ENCODE measurements around the gene CSAD. TPM values are rescaled to one million over a fixed set of nuclear protein-coding genes. Genes with fewer than 3 reads are reported as not detected.
A peak's percentile ranks its signal among the peaks of the same experiment; 100 is the strongest.

Gene CSAD
- total RNA-seq, 1 donor from 2014 or later = 41.7 TPM

DNA sequence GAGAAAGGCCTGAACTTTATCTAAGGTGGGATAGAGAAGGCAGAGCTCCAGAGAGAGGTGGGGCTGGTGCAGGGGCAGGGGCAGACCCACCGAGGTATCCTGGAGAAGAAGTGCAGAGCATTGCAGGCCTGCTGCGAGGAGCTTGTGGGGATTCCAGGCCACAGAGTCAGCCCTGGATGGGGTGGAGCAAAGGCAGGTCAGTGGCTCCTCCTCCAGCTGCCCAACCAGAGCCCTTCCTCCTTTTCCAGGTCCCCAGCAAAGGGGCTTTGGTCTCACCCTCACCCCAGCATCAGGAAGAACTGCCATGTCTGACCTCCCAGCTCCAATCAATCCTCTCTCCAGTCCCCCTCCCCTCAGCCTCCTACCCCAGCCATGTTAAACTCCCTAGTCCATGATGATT is 20.1 kb downstream of the CSAD start:
- Histone ChIP-seq H3K9me3 (no peaks in the 10 kb centered on the region), H3K4me3 (no peak overlapping the region), H3K27ac (no peak overlapping the region), H3K27me3 (no peaks in the 10 kb centered on the region), H3K4me1 (peaks cover 3% of the 10 kb centered on the region), H3K36me3 (no peaks in the 10 kb centered on the region)
- no peak for TF ChIP-seq CTCF (IDR thresholded peaks at IDR 0.05)
- intact Hi-C loops (cut with DNase I) = loop anchor here (5.0 kb wide), 1 partner anchor 37 kb away; no protein-coding TSS in a partner anchor
- DNase-seq (no peak), ATAC-seq (no peak)

DNA sequence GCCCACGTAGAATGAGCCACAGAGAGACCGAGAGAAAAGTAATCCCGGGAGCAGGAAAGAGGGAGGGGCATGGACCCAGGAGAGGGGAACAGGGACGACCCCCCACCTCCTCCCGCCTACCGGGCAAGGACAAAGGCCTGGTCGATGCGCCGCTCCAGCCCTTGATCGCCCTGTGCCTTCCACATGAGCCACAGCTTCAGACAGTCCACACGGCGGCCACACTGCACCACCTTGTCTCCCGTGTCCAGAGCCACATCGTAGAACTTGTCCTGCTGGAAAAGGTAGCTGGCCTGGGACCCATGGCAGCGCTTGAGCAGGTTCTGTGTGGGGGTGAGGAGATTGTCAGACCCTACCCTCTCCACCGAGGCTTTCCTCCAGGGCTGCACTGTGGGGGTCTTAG is 20.7 kb downstream of the CSAD start:
- peak; percentile 20 for ATAC-seq
- H3K27ac ChIP-seq = no peak overlapping the region
- no peaks in the 10 kb centered on the region for H3K9me3 ChIP-seq
- TF ChIP-seq CTCF (IDR thresholded peaks at IDR 0.05) = no peak
- H3K27me3 ChIP-seq = no peaks in the 10 kb centered on the region
- peaks cover 3% of the 10 kb centered on the region for H3K4me1 ChIP-seq
- intact Hi-C loops (cut with DNase I) = loop anchor here (5.0 kb wide), 1 partner anchor 37 kb away; no protein-coding TSS in a partner anchor
- DNase-seq = no peak
- no peak overlapping the region for H3K4me3 ChIP-seq
- H3K36me3 ChIP-seq = no peaks in the 10 kb centered on the region

GRCh38 chr12:53159195-53159839 is 21.4 kb downstream of the CSAD start:
- no peak overlapping the region for H3K27ac ChIP-seq

DNA sequence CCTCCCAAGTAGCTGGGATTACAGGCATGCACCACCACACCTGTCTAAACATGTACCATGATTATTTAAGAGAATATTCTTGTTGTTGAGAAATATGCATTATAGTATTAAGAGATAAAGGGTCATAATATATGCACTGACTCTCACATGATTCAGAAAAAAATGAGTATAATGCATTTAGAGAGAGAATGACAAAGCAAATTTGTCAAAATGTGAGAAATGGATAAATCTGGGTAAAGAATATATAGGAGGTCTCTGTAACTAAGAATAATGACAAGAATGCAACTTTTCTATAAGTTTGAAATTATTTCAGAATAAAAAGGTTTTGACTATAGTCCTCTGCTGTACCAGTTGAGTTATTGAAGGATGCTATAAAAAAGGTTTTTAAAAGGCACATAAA is 28.3 kb downstream of the CSAD start:
- H3K4me3 ChIP-seq = no peak overlapping the region
- ATAC-seq (no peak), DNase-seq (no peak)
- no peaks in the 10 kb centered on the region for H3K27me3 ChIP-seq
- no peaks in the 10 kb centered on the region for H3K9me3 ChIP-seq
- H3K4me1 ChIP-seq = no peaks in the 10 kb centered on the region
- no peak overlapping the region for H3K27ac ChIP-seq
- intact Hi-C loops (cut with DNase I) = no loop called here
- H3K36me3 ChIP-seq = no peaks in the 10 kb centered on the region
- TF ChIP-seq CTCF (IDR thresholded peaks at IDR 0.05) = no peak

More at GRCh38 chr12:53159195-53159839, 21.4 kb downstream of the CSAD start:
- H3K4me1 ChIP-seq = peaks cover 3% of the 10 kb centered on the region
- no peaks in the 10 kb centered on the region for H3K36me3 ChIP-seq
- ATAC-seq = peak; percentile 98
- H3K9me3 ChIP-seq = no peaks in the 10 kb centered on the region
- H3K27me3 ChIP-seq = no peaks in the 10 kb centered on the region
- peak; percentile 90 for DNase-seq
- H3K4me3 ChIP-seq = no peak overlapping the region
- peak; percentile 97 for TF ChIP-seq CTCF (IDR thresholded peaks at IDR 0.05)
- intact Hi-C loops (cut with DNase I) = no loop called here

- H3K36me3 ChIP-seq = no peaks in the 10 kb centered on the region
- no peaks in the 10 kb centered on the region for H3K4me1 ChIP-seq
- no peak overlapping the region for H3K27ac ChIP-seq
- no peak for ATAC-seq
- no peak overlapping the region for H3K4me3 ChIP-seq
- H3K9me3 ChIP-seq = no peaks in the 10 kb centered on the region
- TF ChIP-seq CTCF (IDR thresholded peaks at IDR 0.05) = no peak
- intact Hi-C loops (cut with DNase I) = no loop called here
- no peaks in the 10 kb centered on the region for H3K27me3 ChIP-seq
- DNase-seq = no peak
These were observed 29.7 kb downstream of the CSAD start for GRCh38 chr12:53151039-53151438.
